HepG2 (cell line): ENCODE measurements around the gene AARSD1. TPM values are rescaled to one million over a fixed set of nuclear protein-coding genes. Genes with fewer than 3 reads are reported as not detected.

Experiments used
- ATAC-seq: fragments of 200-7000 bp; cut with Tn5 transposase; 3 replicates; pipeline ENCODE4 v1.9.1; 2020; ENCODE audit warnings: mild to moderate bottlenecking, moderate library complexity
- BruUV-seq: library from RNA; stranded (reverse); fragments of 400-500 nt; replicated peaks from 2 replicates; lab custom pipeline; 2021; lab: Mats Ljungman, UMichigan
- CTCF ChIA-PET: fragments of 300-600 bp; formaldehyde crosslinking; extraction: SDS; loops from one replicate; lab custom pipeline; 2021; ENCODE audit warnings: low total read pairs, inconsistent platforms, low intra/inter-chr PET ratio; lab: Yijun Ruan, JAX
- POLR2A ChIA-PET: fragments of 350-600 bp; sonication (Branson Sonifier 250); formaldehyde crosslinking; loops from one replicate; lab custom pipeline; 2020; ENCODE audit warnings: antibody characterized with exemption, inconsistent platforms; lab: Yijun Ruan, JAX
- DNase-seq: peaks from one replicate; pipeline ENCODE4 v3.0.0-alpha.2; 2015; ENCODE audit warnings: low spot score
- FAIRE-seq: peaks from 3 replicates; lab custom pipeline; 2011; peaks lifted over from hg19 to GRCh38; lab: Jason Lieb, UNC
- H2AFZ ChIP-seq: one replicate; pipeline ENCODE4 v1.6.1; 2011; ENCODE audit warnings: low read length, inconsistent platforms
- H3K27ac ChIP-seq: fragments of 300-600 bp; 3 replicates; pipeline ENCODE4 v1.8.0; 2011; ENCODE audit warnings: mixed run types, mild to moderate bottlenecking, mixed read lengths, low read length, inconsistent platforms; ENCODE audit not compliant: insufficient read depth; ENCODE audit errors: extremely low read length
- H3K27me3 ChIP-seq, 2 experiments: fragments of 200-600 bp in 1 of 2; 2 replicates in 1 of 2; 3 replicates in 1 of 2; pipeline versions ENCODE4 v1.6.0 to v1.8.0; 2011; ENCODE audit warnings: low read length in 2 of 2, mild to moderate bottlenecking in 2 of 2, moderate library complexity in 2 of 2, inconsistent platforms in 1 of 2; ENCODE audit not compliant: insufficient read depth in 2 of 2, control insufficient read depth in 1 of 2
- H3K36me3 ChIP-seq, 2 experiments: fragments of 200-600 bp in 1 of 2; replicated peaks in 1 of 2; 2 replicates in 1 of 2; 3 replicates in 1 of 2; pipeline versions ENCODE4 v1.5.1 to v1.8.0; 2011; ENCODE audit warnings: low read length in 2 of 2, inconsistent platforms in 1 of 2; ENCODE audit not compliant: insufficient read depth in 2 of 2, control insufficient read depth in 1 of 2
- H3K4me1 ChIP-seq: 2 replicates; pipeline ENCODE4 v1.5.1; 2012; ENCODE audit warnings: low read length, inconsistent platforms; ENCODE audit not compliant: insufficient read depth
- H3K4me2 ChIP-seq: 2 replicates; pipeline ENCODE4 v1.6.0; 2011; ENCODE audit warnings: low read depth, low read length, inconsistent platforms
- H3K4me3 ChIP-seq, 3 experiments: fragments of 200-600 bp in 1 of 3; sonication (generic), shearing (Covaris generic) in 1 of 3; replicated peaks in 1 of 3; 2 replicates each; pipeline ENCODE4 v1.5.1; 2011 to 2016; ENCODE audit warnings: low read length in 3 of 3, inconsistent platforms in 2 of 3, low read depth in 2 of 3, mild to moderate bottlenecking in 2 of 3, control low read depth in 1 of 3, mixed read lengths in 1 of 3; ENCODE audit not compliant: insufficient read depth in 1 of 3
- H3K79me2 ChIP-seq: one replicate; pipeline ENCODE4 v1.6.1; 2011; ENCODE audit warnings: low read length, inconsistent platforms; ENCODE audit not compliant: insufficient read depth
- H3K9ac ChIP-seq: 2 replicates; pipeline ENCODE4 v1.6.0; 2011; ENCODE audit warnings: mild to moderate bottlenecking, low read depth, low read length, inconsistent platforms; ENCODE audit not compliant: insufficient read depth
- H3K9me3 ChIP-seq: 2 replicates; pipeline ENCODE4 v1.5.1; 2012; ENCODE audit warnings: mild to moderate bottlenecking, low read length
- H4K20me1 ChIP-seq: 2 replicates; pipeline ENCODE4 v1.6.0; 2011; ENCODE audit warnings: inconsistent platforms, mild to moderate bottlenecking, low read length, moderate library complexity; ENCODE audit not compliant: insufficient read depth
- ARID5B ChIP-seq: IDR thresholded peaks from 2 replicates; pipeline ENCODE4 v1.4.0; 2020; ENCODE audit warnings: mild to moderate bottlenecking, missing genetic modification reagents
- CBFB ChIP-seq: sonication (generic); formaldehyde crosslinking; IDR thresholded peaks from 2 replicates; pipeline ENCODE4 v1.4.0; 2020; ENCODE audit warnings: missing genetic modification reagents
- HIVEP1 ChIP-seq: sonication (generic); formaldehyde crosslinking; IDR thresholded peaks from 2 replicates; pipeline ENCODE4 v1.4.0; 2020; ENCODE audit warnings: mild to moderate bottlenecking, missing genetic modification reagents
- KLF12 ChIP-seq: sonication (generic); formaldehyde crosslinking; IDR thresholded peaks from 2 replicates; pipeline ENCODE4 v1.4.0; 2020; ENCODE audit warnings: missing genetic modification reagents, borderline replicate concordance
- NCOA1 ChIP-seq: sonication (generic); formaldehyde crosslinking; IDR thresholded peaks from 2 replicates; pipeline ENCODE4 v1.9.0; 2021; ENCODE audit warnings: missing genetic modification reagents
- POLR2A ChIP-seq, 2 experiments: IDR thresholded peaks; 2 replicates each; pipeline ENCODE4 v1.6.1; 2011; ENCODE audit warnings: low read depth in 2 of 2, low read length in 2 of 2, mild to moderate bottlenecking in 1 of 2, moderate library complexity in 1 of 2; ENCODE audit not compliant: insufficient read depth in 1 of 2
- TBX2 ChIP-seq: sonication (generic); formaldehyde crosslinking; IDR thresholded peaks from 2 replicates; pipeline ENCODE4 v1.5.0; 2020; ENCODE audit warnings: missing genetic modification reagents, mild to moderate bottlenecking, borderline replicate concordance
- ZNF232 ChIP-seq: sonication (generic); formaldehyde crosslinking; IDR thresholded peaks from 2 replicates; pipeline ENCODE4 v1.4.0; 2020; ENCODE audit warnings: missing genetic modification reagents, borderline replicate concordance
- ZNF3 ChIP-seq: IDR thresholded peaks from 2 replicates; pipeline ENCODE4 v1.7.0; 2017; ENCODE audit warnings: inconsistent platforms
- ZNF784 ChIP-seq: sonication (generic); formaldehyde crosslinking; IDR thresholded peaks from 2 replicates; pipeline ENCODE4 v1.5.1; 2020; ENCODE audit warnings: missing genetic modification reagents, mild to moderate bottlenecking, borderline replicate concordance
- WGBS: methylation state at CpG from one replicate; pipeline ENCODE4 v1.1.6; 2017; ENCODE audit warnings: low lambda C conversion rate; 5-methylcytosine and 5-hydroxymethylcytosine counted together
- in situ Hi-C: cut with HindIII; loops from 2 replicates; pipeline ENCODE4 v1.10.0; 2017; ENCODE audit warnings: low pct_unique_long_range_greater_than_20kb; ENCODE audit not compliant: extremely low pct_ligation_motif_present
- intact Hi-C: fragments of 100-400 bp; cut with micrococcal nuclease; formaldehyde crosslinking; loops from one replicate; pipeline ENCODE4 v1.10.0; 2022; ENCODE audit not compliant: unreplicated experiment
- polyA plus RNA-seq, 8 experiments: library from polyadenylated mRNA; depleted of rRNA in 3 of 8; stranded (reverse) in 7 of 8; unstranded in 1 of 8; fragments of >200 nt; fragmentation: Illumina TruSeq in 4 of 8; extraction: Trizol in 4 of 8; gene quantifications; 2 replicates each; pipeline versions ENCODE4 v1.2.1 to v1.2.3, GENCODE V29; 2011 to 2016; ENCODE audit warnings: low read depth in 4 of 8, missing spikeins in 1 of 8, mixed read lengths in 1 of 8; ENCODE audit not compliant: insufficient read depth in 1 of 8
- total RNA-seq, 5 experiments: library from RNA; depleted of rRNA; stranded (reverse); fragments of >200 nt; fragmentation: Illumina TruSeq; extraction: Trizol; gene quantifications; 2 replicates each; pipeline ENCODE4 v1.2.3, GENCODE V29; 2016; ENCODE audit warnings: low read depth in 1 of 5
- TF ChIP-seq, protein P1 (sequence below): sonication (generic); IDR thresholded peaks from 2 replicates; pipeline ENCODE4 v1.6.1; 2016; ENCODE audit warnings: low read depth, borderline replicate concordance

AARSD1 gene
- total and polyA plus RNA-seq, 2 of the 13 experiments (the other 11 are each of a cell fraction or from before 2014, with no cell fraction given) = 24.7 to 29.3 TPM

DNA sequence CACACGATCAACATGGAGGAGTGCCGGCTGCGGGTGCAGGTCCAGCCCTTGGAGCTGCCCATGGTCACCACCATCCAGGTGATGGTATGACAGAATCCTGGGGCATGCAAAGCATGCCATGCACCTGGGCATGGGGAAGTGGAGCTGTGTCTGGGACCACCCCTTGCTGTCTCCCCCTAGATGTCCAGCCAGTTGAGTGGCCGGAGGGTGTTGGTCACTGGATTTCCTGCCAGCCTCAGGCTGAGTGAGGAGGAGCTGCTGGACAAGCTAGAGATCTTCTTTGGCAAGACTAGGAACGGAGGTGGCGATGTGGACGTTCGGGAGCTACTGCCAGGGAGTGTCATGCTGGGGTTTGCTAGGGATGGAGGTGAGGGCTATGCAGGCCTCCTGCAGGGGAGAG, 49.0 kb upstream of the AARSD1 start:
- peak; percentile 28; the same call in 1 of the 2 replicates for TF ChIP-seq TBX2
- no peak for TF ChIP-seq ZNF784 (CRISPR knock-in tag)
- TF ChIP-seq POLR2A (IDR thresholded peaks at IDR 0.05; ENCODE audit: insufficient read depth in 1 of 2, low read depth in 2 of 2, low read length in 2 of 2) = peak in 1 of 2 experiments; percentile 16; a peak in 1 of 4 replicates
- 0 out of 2 replicates have a peak, but pooled peaks have one; percentile 42 for TF ChIP-seq NCOA1 (CRISPR knock-in tag)
- H2AFZ ChIP-seq = no peak overlapping the region
- H3K4me1 ChIP-seq = peaks cover 71% of the 10 kb centered on the region
- BruUV-seq = no TSS peak
- FAIRE-seq = no peak
- H3K36me3 ChIP-seq = peaks cover 25 to 48% of the 10 kb centered on the region in 2 experiments
- POLR2A ChIA-PET = interaction anchor here (3.5 to 8.3 kb wide), 2 partner anchors 12 to 15 kb away, joined by 16 to 162 read pairs; partner anchors contain the start of genes RND2 and RPL27
- no peak for DNase-seq
- 98% methylated on average over 6 of the region's 8 CpGs for WGBS
- intact Hi-C loops = no loop called here
- CTCF ChIA-PET = no interaction called here
- no peak for ATAC-seq
- H3K9ac ChIP-seq = no peak overlapping the region
- in situ Hi-C loops = no loop called here
- no peak overlapping the region for H3K27ac ChIP-seq
- peaks cover 4% of the 10 kb centered on the region for H3K79me2 ChIP-seq
- no peaks in the 10 kb centered on the region for H3K27me3 ChIP-seq
- no peak overlapping the region for H3K4me2 ChIP-seq
- no peaks in the 10 kb centered on the region for H4K20me1 ChIP-seq
- H3K9me3 ChIP-seq = no peaks in the 10 kb centered on the region
- no peak overlapping the region for H3K4me3 ChIP-seq

GRCh38 chr17:43011728-43012472, 47.6 kb upstream of the AARSD1 start:
- Histone ChIP-seq H2AFZ (no peak overlapping the region), H3K4me2 (peak overlapping the region; percentile 41), H3K4me1 (peaks cover 85% of the 10 kb centered on the region), H3K36me3 (peaks cover 21 to 37% of the 10 kb centered on the region in 2 experiments), H3K79me2 (peaks cover 5% of the 10 kb centered on the region), H3K9ac (peak overlapping the region; percentile 32), H3K4me3 (no peak overlapping the region), H3K27me3 (no peaks in the 10 kb centered on the region; a peak in 1 of 5 replicates), H3K9me3 (no peaks in the 10 kb centered on the region), H4K20me1 (no peaks in the 10 kb centered on the region), H3K27ac (peak overlapping the region; percentile 97)
- DNase-seq = peak; percentile 35
- ATAC-seq = no peak
- in situ Hi-C loops = no loop called here
- CTCF ChIA-PET = no interaction called here
- 68% methylated on average over 15 of the region's 15 CpGs for WGBS
- POLR2A ChIA-PET = interaction anchor here (1.0 to 8.3 kb wide), 11 partner anchors 9 to 403 kb away, joined by 3 to 162 read pairs (median 8); partner anchors contain the start of genes NBR1, RETREG3, RND2 and RPL27
- FAIRE-seq = peak; percentile 87
- intact Hi-C loops = no loop called here
- BruUV-seq = no TSS peak
- TF ChIP-seq ARID5B (CRISPR knock-in tag) = 0 out of 2 replicates have a peak, but pooled peaks have one; percentile 16
- TF ChIP-seq CBFB (CRISPR knock-in tag) = 0 out of 2 replicates have a peak, but pooled peaks have one; percentile 34
- TF ChIP-seq ZNF232 = no peak
- TF ChIP-seq ZNF3 (CRISPR knock-in tag) = peak; percentile 49; the same call in 1 of the 2 replicates
- TF ChIP-seq HIVEP1 (CRISPR knock-in tag) = 0 out of 2 replicates have a peak, but pooled peaks have one; percentile 39
- TF ChIP-seq, protein P1, sequence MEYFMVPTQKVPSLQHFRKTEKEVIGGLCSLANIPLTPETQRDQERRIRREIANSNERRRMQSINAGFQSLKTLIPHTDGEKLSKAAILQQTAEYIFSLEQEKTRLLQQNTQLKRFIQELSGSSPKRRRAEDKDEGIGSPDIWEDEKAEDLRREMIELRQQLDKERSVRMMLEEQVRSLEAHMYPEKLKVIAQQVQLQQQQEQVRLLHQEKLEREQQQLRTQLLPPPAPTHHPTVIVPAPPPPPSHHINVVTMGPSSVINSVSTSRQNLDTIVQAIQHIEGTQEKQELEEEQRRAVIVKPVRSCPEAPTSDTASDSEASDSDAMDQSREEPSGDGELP = peak; percentile 39; the same call in 1 of the 2 replicates
- 0 out of 2 replicates have a peak, but pooled peaks have one; percentile 5 for TF ChIP-seq KLF12
